B cell (primary cell): Measurements from ENCODE around the gene WNT3A. TPM values are rescaled to one million over a fixed set of nuclear protein-coding genes. Genes with fewer than 3 reads are reported as not detected.

ENCODE experiments used
- ATAC-seq: fragments of 200-7000 bp; cut with Tn5 transposase; one replicate; pipeline ENCODE4 v1.10.0; 2021; ENCODE audit warnings: low read depth, mild to moderate bottlenecking, moderate number of reproducible peaks, moderate library complexity
- CTCF ChIA-PET: fragments of 350-600 bp; sonication (Branson Sonifier 250); formaldehyde crosslinking; loops from one replicate; lab custom pipeline; 2021; ENCODE audit warnings: antibody characterized with exemption, inconsistent platforms; lab: Charles Lee
- POLR2A ChIA-PET: fragments of 350-600 bp; sonication (Branson Sonifier 250); formaldehyde crosslinking; loops from one replicate; lab custom pipeline; 2021; ENCODE audit warnings: antibody characterized with exemption; lab: Charles Lee
- DNase-seq: peaks from one replicate; pipeline ENCODE4 v3.0.0; 2013
- H2AFZ ChIP-seq: 2 replicates; pipeline ENCODE4 v1.6.1; 2012; ENCODE audit warnings: mild to moderate bottlenecking, low read depth, low read length; ENCODE audit not compliant: insufficient read depth, poor library complexity, severe bottlenecking
- H3K27ac ChIP-seq, 2 donors: 1 replicate in 1 of 2; 2 replicates in 1 of 2; pipeline ENCODE4 v1.5.1; 2012 to 2013; ENCODE audit warnings: low read length in 2 of 2, mild to moderate bottlenecking in 2 of 2, moderate library complexity in 1 of 2
- H3K27me3 ChIP-seq, 4 experiments: fragments of 200-600 bp in 1 of 4; sonication (generic) in 1 of 4; replicated peaks in 1 of 4; 1 replicate in 2 of 4; 2 replicates in 2 of 4; pipeline versions ENCODE4 v1.6.1 to v1.7.0; 2013 to 2016; ENCODE audit warnings: low read length in 3 of 4, mild to moderate bottlenecking in 2 of 4, mixed read lengths in 1 of 4, moderate library complexity in 1 of 4; ENCODE audit not compliant: insufficient read depth in 4 of 4, control insufficient read depth in 3 of 4; ENCODE audit errors: control extremely low read depth in 1 of 4
- H3K36me3 ChIP-seq, 2 experiments: replicated peaks in 1 of 2; 1 replicate in 1 of 2; 2 replicates in 1 of 2; pipeline versions ENCODE4 v1.6.1 to v1.7.1; 2013; ENCODE audit warnings: low read length in 1 of 2; ENCODE audit not compliant: insufficient read depth in 2 of 2, control insufficient read depth in 1 of 2; ENCODE audit errors: control extremely low read depth in 1 of 2, extremely low read depth in 1 of 2
- H3K4me1 ChIP-seq, 2 donors: fragments of 200-600 bp in 1 of 2; sonication (generic) in 1 of 2; 1 replicate in 1 of 2; 2 replicates in 1 of 2; pipeline versions ENCODE4 v1.5.1 to v1.6.1; 2013 to 2017; ENCODE audit warnings: low read length in 2 of 2; ENCODE audit not compliant: control insufficient read depth in 2 of 2, insufficient read depth in 2 of 2
- H3K4me2 ChIP-seq: replicated peaks from 2 replicates; pipeline ENCODE3; 2012; ENCODE audit warnings: mild to moderate bottlenecking, low read depth, low read length; ENCODE audit not compliant: poor library complexity, severe bottlenecking
- H3K4me3 ChIP-seq, 5 experiments: fragments of 200-600 bp in 1 of 5; sonication (generic) in 1 of 5; 1 replicate in 3 of 5; 2 replicates in 2 of 5; pipeline versions ENCODE4 v1.5.1 to v1.7.0; 2011 to 2016; ENCODE audit warnings: low read length in 4 of 5, mild to moderate bottlenecking in 4 of 5, low read depth in 2 of 5, control low read depth in 1 of 5, moderate library complexity in 1 of 5; ENCODE audit not compliant: insufficient read depth in 1 of 5; ENCODE audit errors: control extremely low read depth in 1 of 5, extremely low read depth in 1 of 5
- H3K79me2 ChIP-seq: fragments of 200-600 bp; sonication (generic); one replicate; pipeline ENCODE4 v1.6.0; 2016; ENCODE audit warnings: low read length; ENCODE audit not compliant: control insufficient read depth, insufficient read depth
- H3K9ac ChIP-seq: fragments of 200-600 bp; sonication (generic); 2 replicates; pipeline ENCODE4 v1.6.1; 2017; ENCODE audit warnings: mild to moderate bottlenecking, low read length, moderate library complexity
- H3K9me3 ChIP-seq, 3 donors: one replicate each; pipeline versions ENCODE4 v1.6.1 to v1.7.1; 2013; ENCODE audit warnings: low read length in 2 of 3; ENCODE audit not compliant: control insufficient read depth in 2 of 3, insufficient read depth in 1 of 3; ENCODE audit errors: control extremely low read depth in 1 of 3
- H4K20me1 ChIP-seq: 2 replicates; pipeline ENCODE4 v1.6.0; 2012; ENCODE audit warnings: mild to moderate bottlenecking, low read length; ENCODE audit not compliant: insufficient read depth, control insufficient read depth, poor library complexity, severe bottlenecking
- H3K27ac Mint-ChIP-seq: one replicate; pipeline ENCODE4 v1.8.0; 2021; ENCODE audit warnings: mixed read lengths
- H3K27me3 Mint-ChIP-seq: one replicate; pipeline ENCODE4 v1.8.0; 2021; ENCODE audit warnings: mixed read lengths
- H3K4me1 Mint-ChIP-seq: one replicate; pipeline ENCODE4 v1.8.0; 2021; ENCODE audit warnings: mixed read lengths
- H3K4me3 Mint-ChIP-seq: one replicate; pipeline ENCODE4 v1.8.0; 2021; ENCODE audit warnings: mixed read lengths
- H3K9me3 Mint-ChIP-seq: one replicate; pipeline ENCODE4 v1.8.0; 2022; ENCODE audit warnings: mixed read lengths; ENCODE audit not compliant: insufficient read depth
- EZH2 ChIP-seq: IDR thresholded peaks from 2 replicates; pipeline ENCODE4 v1.6.1; 2012; ENCODE audit warnings: borderline replicate concordance, low read depth, mild to moderate bottlenecking, moderate library complexity, low read length; ENCODE audit not compliant: insufficient read depth, poor library complexity, severe bottlenecking
- WGBS: methylation state at CpG from one replicate; pipeline ENCODE4 v1.1.5; 2013; ENCODE audit warnings: missing lambda C conversion rate; ENCODE audit not compliant: insufficient coverage; 5-methylcytosine and 5-hydroxymethylcytosine counted together
- intact Hi-C: fragments of 100-400 bp; cut with micrococcal nuclease; formaldehyde crosslinking; loops from one replicate; pipeline ENCODE4 v1.10.0; 2022
- polyA plus RNA-seq: library from polyadenylated mRNA; depleted of rRNA; stranded (reverse); fragments of >200 nt; gene quantifications from 2 replicates; pipeline ENCODE4 v1.2.3, GENCODE V29; 2012
- total RNA-seq, 2 donors: library from RNA; stranded (reverse); fragments of 120-200 nt in 1 of 2; gene quantifications; 1 replicate in 1 of 2; 2 replicates in 1 of 2; pipeline versions ENCODE4 v1.2.3 to v1.2.4, GENCODE V29; 2013 to 2022
- TF ChIP-seq, protein P1 (sequence below): fragments of 200-600 bp; IDR thresholded peaks from one replicate; pipeline ENCODE4 v1.8.0; 2022; ENCODE audit warnings: antibody characterized with exemption, mild to moderate bottlenecking

WNT3A gene
- total and polyA plus RNA-seq, 2 donors (not counting 1 experiment from before 2014, with no cell fraction given) = 0.03 TPM; not detected in 1

DNA sequence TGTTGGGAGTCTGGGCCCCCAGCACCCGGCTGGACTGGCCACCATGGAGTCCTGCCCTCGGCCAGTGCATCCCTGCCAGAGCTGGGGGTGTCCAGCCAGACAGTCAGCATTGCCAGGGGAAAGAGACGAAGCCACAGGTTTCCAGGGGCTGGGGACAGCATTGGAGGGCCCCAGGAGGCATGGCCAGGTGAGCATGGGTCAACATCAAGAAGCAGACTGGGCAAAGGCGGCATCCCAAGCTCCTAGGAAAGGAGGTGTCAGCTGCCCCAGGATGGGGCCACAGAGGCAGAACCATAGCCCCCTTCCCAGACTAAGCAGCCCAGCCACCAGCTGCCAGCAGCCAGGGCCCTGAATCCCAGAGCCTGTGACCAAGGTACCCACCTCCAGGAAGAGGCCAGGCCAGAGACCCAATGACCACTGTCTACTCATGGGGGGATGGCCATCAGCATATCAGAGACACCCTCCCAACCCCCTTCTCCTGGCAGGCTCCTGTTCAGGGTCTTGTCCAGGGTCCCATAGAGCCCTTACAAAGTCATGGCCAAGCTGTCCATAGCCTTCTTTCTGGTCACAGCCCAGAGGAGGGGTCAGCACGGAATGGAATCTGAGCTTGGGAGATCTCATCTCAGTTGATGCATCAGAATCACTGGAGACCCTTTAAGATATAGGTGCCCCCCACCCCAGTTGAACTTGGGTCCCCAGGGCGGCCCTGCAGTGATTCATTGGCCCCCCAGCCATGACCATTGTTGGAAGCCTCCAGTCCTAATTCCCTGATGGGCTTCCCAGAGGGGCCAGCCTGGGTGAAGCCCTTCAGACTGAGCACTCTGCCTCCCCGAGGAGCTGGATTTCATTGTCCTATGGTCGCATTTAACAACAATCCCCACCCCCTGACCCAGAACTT is 32.5 kb downstream of the WNT3A start:
- H3K9me3 Mint-ChIP-seq = no peaks in the 10 kb centered on the region
- H3K9ac ChIP-seq = no peak overlapping the region
- peaks cover 6 to 15% of the 10 kb centered on the region in 2 donors for H3K4me1 ChIP-seq
- H3K9me3 ChIP-seq = no peaks in the 10 kb centered on the region
- no peaks in the 10 kb centered on the region for H3K79me2 ChIP-seq
- H3K27me3 Mint-ChIP-seq = peaks cover 23% of the 10 kb centered on the region
- ChIA-PET CTCF (no interaction called here), POLR2A (no interaction called here)
- no peak overlapping the region for H2AFZ ChIP-seq
- ATAC-seq = no peak
- H3K27ac Mint-ChIP-seq = no peak overlapping the region
- H4K20me1 ChIP-seq = no peaks in the 10 kb centered on the region
- TF ChIP-seq, protein P1, sequence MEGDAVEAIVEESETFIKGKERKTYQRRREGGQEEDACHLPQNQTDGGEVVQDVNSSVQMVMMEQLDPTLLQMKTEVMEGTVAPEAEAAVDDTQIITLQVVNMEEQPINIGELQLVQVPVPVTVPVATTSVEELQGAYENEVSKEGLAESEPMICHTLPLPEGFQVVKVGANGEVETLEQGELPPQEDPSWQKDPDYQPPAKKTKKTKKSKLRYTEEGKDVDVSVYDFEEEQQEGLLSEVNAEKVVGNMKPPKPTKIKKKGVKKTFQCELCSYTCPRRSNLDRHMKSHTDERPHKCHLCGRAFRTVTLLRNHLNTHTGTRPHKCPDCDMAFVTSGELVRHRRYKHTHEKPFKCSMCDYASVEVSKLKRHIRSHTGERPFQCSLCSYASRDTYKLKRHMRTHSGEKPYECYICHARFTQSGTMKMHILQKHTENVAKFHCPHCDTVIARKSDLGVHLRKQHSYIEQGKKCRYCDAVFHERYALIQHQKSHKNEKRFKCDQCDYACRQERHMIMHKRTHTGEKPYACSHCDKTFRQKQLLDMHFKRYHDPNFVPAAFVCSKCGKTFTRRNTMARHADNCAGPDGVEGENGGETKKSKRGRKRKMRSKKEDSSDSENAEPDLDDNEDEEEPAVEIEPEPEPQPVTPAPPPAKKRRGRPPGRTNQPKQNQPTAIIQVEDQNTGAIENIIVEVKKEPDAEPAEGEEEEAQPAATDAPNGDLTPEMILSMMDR = no peak
- no peak for TF ChIP-seq EZH2
- H3K27ac ChIP-seq = no peak overlapping the region
- no peak overlapping the region for H3K4me3 ChIP-seq
- DNase-seq = no peak
- 79% methylated on average over 7 of the region's 8 CpGs for WGBS
- no peak overlapping the region for H3K4me2 ChIP-seq
- H3K36me3 ChIP-seq = no peaks in the 10 kb centered on the region
- H3K4me1 Mint-ChIP-seq = peaks cover 2% of the 10 kb centered on the region
- intact Hi-C loops = no loop called here
- H3K27me3 ChIP-seq = peaks cover 0 to 48% (median 22%) of the 10 kb centered on the region in 4 experiments
- no peak overlapping the region for H3K4me3 Mint-ChIP-seq

DNA sequence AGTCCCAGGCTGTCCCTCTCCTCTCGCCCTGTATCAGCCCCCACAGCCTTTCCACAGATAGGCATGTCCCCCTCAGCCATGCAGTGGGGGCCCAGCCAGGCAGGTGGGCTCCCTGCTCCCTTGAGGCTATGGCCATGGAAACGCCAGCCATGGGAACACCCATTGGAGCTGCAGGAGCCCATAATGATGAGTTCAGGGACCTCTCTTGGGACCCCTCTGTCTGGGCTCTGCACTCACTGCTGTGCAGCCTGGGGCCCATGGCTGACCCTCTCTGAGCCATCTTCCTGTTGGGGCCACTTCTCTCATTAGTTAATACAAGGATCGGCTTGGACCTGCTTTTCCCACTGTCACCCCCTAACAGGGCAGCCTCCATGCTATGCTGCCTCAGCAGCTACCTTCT is 33.2 kb downstream of the WNT3A start:
- no peaks in the 10 kb centered on the region for H3K9me3 Mint-ChIP-seq
- H3K27me3 Mint-ChIP-seq = peaks cover 20% of the 10 kb centered on the region
- no peak for ATAC-seq
- no peaks in the 10 kb centered on the region for H3K9me3 ChIP-seq
- no peak overlapping the region for H3K4me3 Mint-ChIP-seq
- H3K4me3 ChIP-seq = no peak overlapping the region
- H3K4me1 ChIP-seq = peaks cover 6 to 15% of the 10 kb centered on the region in 2 donors
- H3K9ac ChIP-seq = no peak overlapping the region
- DNase-seq = no peak
- H3K79me2 ChIP-seq = no peaks in the 10 kb centered on the region
- peaks cover 2% of the 10 kb centered on the region for H3K4me1 Mint-ChIP-seq
- no peak overlapping the region for H3K27ac ChIP-seq
- H3K27me3 ChIP-seq = peaks cover 0 to 45% (median 21%) of the 10 kb centered on the region in 4 experiments
- CTCF ChIA-PET = no interaction called here
- H3K4me2 ChIP-seq = no peak overlapping the region
- intact Hi-C loops = no loop called here
- no peak overlapping the region for H2AFZ ChIP-seq
- WGBS = 73% methylated on average over 3 of the region's 3 CpGs
- no peaks in the 10 kb centered on the region for H4K20me1 ChIP-seq
- POLR2A ChIA-PET = no interaction called here
- TF ChIP-seq, protein P1 = no peak
- TF ChIP-seq EZH2 = no peak
- H3K36me3 ChIP-seq = no peaks in the 10 kb centered on the region
- no peak overlapping the region for H3K27ac Mint-ChIP-seq
